HG03571 (cell line): ENCODE data around the gene INPP5D.

Experiments
- ATAC-seq: cut with Tn5 transposase; IDR thresholded peaks from one replicate; pipeline ENCODE4 v1.9.1; 2021; ENCODE audit not compliant: unreplicated experiment

Gene INPP5D

GRCh38 chr2:233031556-233032500 lies 28.3 kb upstream of the INPP5D start:
- ATAC-seq = no peak

- ATAC-seq = no peak
Observed at GRCh38 chr2:233032551-233033320, 27.4 kb upstream of the INPP5D start, which contains the start of gene NEU2. Gene NEU2 (plus strand): TSS chr2:233032672. CDS start chr2:233032672, 0 bp downstream.

GRCh38 chr2:233033672-233034071 lies 26.5 kb upstream of the INPP5D start:
- ATAC-seq = no peak

GRCh38 chr2:233034091-233034882 lies 25.9 kb upstream of the INPP5D start:
- ATAC-seq = no peak

- ATAC-seq = no peak
Observed at GRCh38 chr2:233035426-233036161, 24.5 kb upstream of the INPP5D start.

GRCh38 chr2:233036162-233036838 lies 23.8 kb upstream of the INPP5D start:
- ATAC-seq = no peak

- no peak for ATAC-seq
Observed at GRCh38 chr2:233037078-233037477, 23.1 kb upstream of the INPP5D start.

GRCh38 chr2:233039212-233039845 lies 20.8 kb upstream of the INPP5D start:
- no peak for ATAC-seq

GRCh38 chr2:233039846-233040530 lies 20.2 kb upstream of the INPP5D start:
- no peak for ATAC-seq

- ATAC-seq = no peak
Observed at GRCh38 chr2:233040571-233040970, 19.6 kb upstream of the INPP5D start.

- no peak for ATAC-seq
Observed at GRCh38 chr2:233041722-233042323, 18.3 kb upstream of the INPP5D start.

GRCh38 chr2:233042549-233042948 lies 17.6 kb upstream of the INPP5D start:
- ATAC-seq = no peak

- ATAC-seq = no peak
Observed at GRCh38 chr2:233044974-233045605, 15.1 kb upstream of the INPP5D start.

- no peak for ATAC-seq
Observed at GRCh38 chr2:233047206-233047605, 12.9 kb upstream of the INPP5D start.

GRCh38 chr2:233047667-233048066 lies 12.5 kb upstream of the INPP5D start:
- no peak for ATAC-seq

GRCh38 chr2:233048569-233049193 lies 11.5 kb upstream of the INPP5D start:
- ATAC-seq = no peak

- no peak for ATAC-seq
Observed at GRCh38 chr2:233049194-233049761, 10.9 kb upstream of the INPP5D start.
